Measurements from ENCODE around the gene ARHGAP26.

The ARHGAP26 gene

DNA sequence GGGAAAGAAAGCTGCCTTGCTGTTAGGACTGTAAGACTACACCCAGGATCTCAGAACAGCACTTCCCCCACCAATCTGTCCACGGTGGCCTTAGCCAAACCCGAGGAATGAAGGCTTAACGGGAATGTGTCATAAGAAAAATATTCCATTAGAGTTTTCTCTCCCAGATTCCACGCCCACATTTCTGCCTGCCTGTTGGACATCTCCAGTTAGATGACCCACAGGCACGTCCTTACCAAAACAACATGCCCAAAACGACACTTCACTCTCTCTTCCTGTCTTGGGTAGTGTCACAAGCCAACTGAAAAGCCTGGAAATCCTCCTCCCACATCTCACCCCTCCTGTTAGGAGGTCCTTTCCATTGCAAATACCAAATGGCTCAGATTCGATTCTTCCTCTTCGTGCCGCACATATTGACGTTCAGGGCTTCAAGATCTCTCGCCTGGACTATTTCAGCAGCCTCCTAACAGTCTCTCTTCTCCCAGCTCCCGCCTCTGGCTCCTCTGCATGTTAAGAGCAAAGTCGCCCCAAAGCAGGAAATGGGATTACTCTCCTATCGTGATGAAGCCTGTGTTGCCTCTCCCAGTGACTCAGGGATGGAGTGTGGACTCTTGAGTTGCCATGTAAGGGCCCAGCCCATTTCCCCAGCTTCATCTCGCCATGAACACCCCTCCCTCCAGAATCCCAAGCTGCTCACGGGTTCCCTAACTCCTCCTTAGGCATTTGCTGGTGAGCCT is 474.0 kb downstream of the ARHGAP26 start:
- peak overlapping the region in 1 of 2 donors; percentile 24 for H3K4me3 ChIP-seq (ENCODE audit: low read depth in 1 of 2, low read length in 2 of 2)
- no peak overlapping the region for H3K9ac ChIP-seq (ENCODE audit: low read depth in 1 of 2, low read length in 2 of 2)
- H3K27ac ChIP-seq (ENCODE audit: low read depth, low read length): peak overlapping the region; percentile 53
- no peaks in the 10 kb centered on the region for H3K9me3 ChIP-seq (ENCODE audit: control insufficient read depth in 1 of 2, low read length in 2 of 2)
- no peaks in the 10 kb centered on the region for H3K36me3 ChIP-seq (ENCODE audit: control insufficient read depth in 1 of 2, insufficient read depth in 2 of 2, low read length in 2 of 2)
- peaks cover 0 to 8% of the 10 kb centered on the region in 2 donors for H3K4me1 ChIP-seq (ENCODE audit: control insufficient read depth in 1 of 2, insufficient read depth in 2 of 2, low read length in 2 of 2)
- no peaks in the 10 kb centered on the region for H3K27me3 ChIP-seq (ENCODE audit: control insufficient read depth in 1 of 2, insufficient read depth in 2 of 2, low read length in 2 of 2)

DNA sequence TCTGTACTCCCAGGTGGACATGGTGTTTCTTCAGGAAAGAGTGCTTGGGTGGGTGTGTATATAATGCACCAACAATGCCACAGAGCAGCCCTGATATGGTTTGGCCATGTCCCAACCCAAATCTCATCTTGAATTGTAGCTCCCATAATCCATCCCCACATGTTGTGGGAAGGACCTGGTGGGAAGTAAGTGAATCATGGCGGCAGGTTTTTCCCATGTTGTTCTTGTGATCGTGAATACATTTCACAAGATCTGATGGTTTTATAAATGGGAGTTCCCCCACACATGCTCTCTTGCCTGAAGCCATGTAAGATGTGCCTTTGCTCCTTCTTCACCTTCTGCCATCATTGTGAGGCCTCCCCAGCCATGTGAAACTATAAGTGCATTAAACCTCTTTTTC is 474.8 kb downstream of the ARHGAP26 start:
- Histone ChIP-seq H3K9ac (ENCODE audit: low read depth in 1 of 2, low read length in 2 of 2) (no peak overlapping the region), H3K4me3 (ENCODE audit: low read depth in 1 of 2, low read length in 2 of 2) (no peak overlapping the region), H3K27me3 (ENCODE audit: control insufficient read depth in 1 of 2, insufficient read depth in 2 of 2, low read length in 2 of 2) (no peaks in the 10 kb centered on the region), H3K36me3 (ENCODE audit: control insufficient read depth in 1 of 2, insufficient read depth in 2 of 2, low read length in 2 of 2) (no peaks in the 10 kb centered on the region), H3K9me3 (ENCODE audit: control insufficient read depth in 1 of 2, low read length in 2 of 2) (no peaks in the 10 kb centered on the region), H3K4me1 (ENCODE audit: control insufficient read depth in 1 of 2, insufficient read depth in 2 of 2, low read length in 2 of 2) (peaks cover 0 to 16% of the 10 kb centered on the region in 2 donors), H3K27ac (ENCODE audit: low read depth, low read length) (no peak overlapping the region)

DNA sequence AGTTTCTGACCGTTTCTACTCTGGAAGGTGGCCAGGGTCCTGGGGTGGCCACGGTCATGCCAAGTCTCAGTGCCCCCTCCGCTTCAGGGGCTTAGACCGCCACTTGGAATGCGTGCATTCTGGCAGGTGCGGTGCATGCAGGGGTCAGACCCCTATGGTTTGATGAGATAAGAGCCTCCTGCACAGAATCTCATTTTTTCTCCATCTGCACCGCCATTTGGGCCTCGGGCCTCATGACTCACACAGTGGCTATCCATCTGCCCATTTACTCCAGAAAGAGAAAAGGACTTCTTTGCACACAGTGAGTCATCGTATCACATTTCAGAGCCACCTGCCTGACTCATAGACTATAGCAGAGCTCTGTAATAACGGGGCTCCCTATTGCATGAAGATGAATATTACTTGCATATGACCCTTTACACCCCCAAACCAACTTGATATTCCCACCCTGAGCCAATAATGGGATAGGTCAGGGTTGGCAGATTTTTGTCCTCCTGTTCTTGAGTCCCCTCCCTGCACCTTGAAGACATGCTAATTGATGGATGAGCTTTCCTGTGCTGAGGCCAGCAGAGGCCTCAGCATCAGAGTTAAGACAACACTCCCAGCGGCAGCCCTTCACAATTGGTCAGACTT is 475.9 kb downstream of the ARHGAP26 start:
- Histone ChIP-seq H3K4me3 (ENCODE audit: low read depth in 1 of 2, low read length in 2 of 2) (no peak overlapping the region), H3K4me1 (ENCODE audit: control insufficient read depth in 1 of 2, insufficient read depth in 2 of 2, low read length in 2 of 2) (peaks cover 2 to 22% of the 10 kb centered on the region in 2 donors), H3K27me3 (ENCODE audit: control insufficient read depth in 1 of 2, insufficient read depth in 2 of 2, low read length in 2 of 2) (no peaks in the 10 kb centered on the region), H3K27ac (ENCODE audit: low read depth, low read length) (no peak overlapping the region), H3K9ac (ENCODE audit: low read depth in 1 of 2, low read length in 2 of 2) (no peak overlapping the region), H3K36me3 (ENCODE audit: control insufficient read depth in 1 of 2, insufficient read depth in 2 of 2, low read length in 2 of 2) (no peaks in the 10 kb centered on the region), H3K9me3 (ENCODE audit: control insufficient read depth in 1 of 2, low read length in 2 of 2) (no peaks in the 10 kb centered on the region)

DNA sequence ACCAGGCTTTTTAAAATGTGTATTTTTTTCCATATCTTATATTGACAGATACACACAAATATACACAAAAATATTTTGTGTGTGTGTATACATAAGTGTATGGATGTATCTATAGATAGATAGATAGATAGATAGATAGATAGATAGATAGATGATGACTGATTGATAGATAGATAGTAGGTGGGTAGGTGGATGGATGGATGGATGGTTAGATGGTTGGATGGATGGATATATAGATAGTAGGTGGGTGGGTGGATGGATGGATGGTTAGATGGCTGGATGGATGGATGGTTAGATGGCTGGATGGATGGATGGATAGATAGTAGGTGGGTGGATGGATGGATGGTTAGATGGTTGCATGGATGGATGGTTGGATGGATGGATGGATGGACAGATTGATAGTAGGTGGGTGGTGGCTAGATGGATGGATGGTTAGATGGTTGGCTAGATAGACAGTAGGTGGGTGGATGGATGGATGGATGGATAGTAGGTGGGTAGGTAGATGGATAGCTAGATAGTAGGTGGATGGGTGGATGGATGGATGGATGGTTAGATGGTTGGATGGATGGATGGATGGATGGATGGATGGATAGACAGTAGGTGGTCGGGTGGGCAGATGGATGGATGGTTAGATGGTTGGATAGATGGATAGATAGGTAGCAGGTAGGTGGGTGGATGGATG is 477.1 kb downstream of the ARHGAP26 start:
- Histone ChIP-seq H3K4me3 (ENCODE audit: low read depth in 1 of 2, low read length in 2 of 2) (no peak overlapping the region), H3K9me3 (ENCODE audit: control insufficient read depth in 1 of 2, low read length in 2 of 2) (no peaks in the 10 kb centered on the region), H3K9ac (ENCODE audit: low read depth in 1 of 2, low read length in 2 of 2) (no peak overlapping the region), H3K36me3 (ENCODE audit: control insufficient read depth in 1 of 2, insufficient read depth in 2 of 2, low read length in 2 of 2) (no peaks in the 10 kb centered on the region), H3K27me3 (ENCODE audit: control insufficient read depth in 1 of 2, insufficient read depth in 2 of 2, low read length in 2 of 2) (no peaks in the 10 kb centered on the region), H3K27ac (ENCODE audit: low read depth, low read length) (no peak overlapping the region), H3K4me1 (ENCODE audit: control insufficient read depth in 1 of 2, insufficient read depth in 2 of 2, low read length in 2 of 2) (peaks cover 8 to 31% of the 10 kb centered on the region in 2 donors)

DNA sequence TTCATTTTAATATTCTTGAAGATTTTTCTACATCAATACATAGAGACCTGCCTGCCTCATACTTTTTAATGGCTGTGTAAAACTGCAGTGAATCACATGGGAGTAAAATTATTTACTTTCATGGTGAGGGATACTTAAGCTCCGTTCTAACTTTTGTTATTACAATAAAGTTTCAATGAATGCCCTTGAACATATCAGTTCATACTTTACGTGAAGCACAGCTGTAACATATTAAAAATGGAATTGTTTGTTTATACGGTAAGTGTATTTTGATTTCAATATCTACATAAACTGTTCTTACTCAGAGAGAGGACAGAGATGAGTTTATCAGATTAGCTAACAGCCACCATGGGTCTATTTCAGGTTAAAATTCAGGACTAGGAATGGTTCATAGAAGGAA is 478.2 kb downstream of the ARHGAP26 start:
- Histone ChIP-seq H3K4me3 (ENCODE audit: low read depth in 1 of 2, low read length in 2 of 2) (no peak overlapping the region), H3K27ac (ENCODE audit: low read depth, low read length) (no peak overlapping the region), H3K9ac (ENCODE audit: low read depth in 1 of 2, low read length in 2 of 2) (no peak overlapping the region), H3K27me3 (ENCODE audit: control insufficient read depth in 1 of 2, insufficient read depth in 2 of 2, low read length in 2 of 2) (no peaks in the 10 kb centered on the region), H3K36me3 (ENCODE audit: control insufficient read depth in 1 of 2, insufficient read depth in 2 of 2, low read length in 2 of 2) (no peaks in the 10 kb centered on the region), H3K4me1 (ENCODE audit: control insufficient read depth in 1 of 2, insufficient read depth in 2 of 2, low read length in 2 of 2) (peaks cover 8 to 31% of the 10 kb centered on the region in 2 donors), H3K9me3 (ENCODE audit: control insufficient read depth in 1 of 2, low read length in 2 of 2) (no peaks in the 10 kb centered on the region)

DNA sequence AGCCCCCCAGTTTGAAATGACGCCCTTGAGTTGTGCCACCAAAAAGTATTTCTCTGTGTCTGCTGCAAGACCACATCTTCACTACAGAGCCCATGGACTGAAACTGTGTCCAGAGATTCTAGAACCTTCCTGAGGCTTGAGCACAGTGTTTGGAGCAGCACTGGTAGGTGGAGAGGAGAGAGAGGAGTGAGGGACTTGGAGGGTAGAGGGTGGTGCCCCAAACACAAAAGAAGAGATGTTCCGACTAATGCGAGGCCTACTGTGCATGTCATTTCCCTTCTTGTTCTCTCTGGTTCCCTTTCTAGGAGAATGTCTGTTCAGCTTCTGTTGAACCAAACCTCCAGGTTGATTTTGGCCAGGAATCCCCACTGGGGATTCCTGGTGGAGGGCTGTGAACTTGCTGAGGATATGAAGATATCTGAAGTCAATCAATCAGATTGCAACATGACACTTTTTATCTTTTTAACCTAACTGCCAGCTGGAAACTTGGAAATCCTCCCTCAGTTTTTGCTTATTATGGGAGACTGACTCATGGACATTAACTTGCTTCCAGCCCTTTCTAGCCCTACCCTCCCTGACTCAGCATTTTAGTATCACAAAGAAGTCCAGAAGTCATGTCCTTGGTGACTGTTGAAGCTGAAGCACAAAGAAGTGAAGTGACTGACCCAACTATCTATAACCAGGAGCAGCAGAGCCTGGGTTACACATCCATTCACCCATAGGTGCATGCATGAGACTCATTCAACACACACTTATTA is 478.8 kb downstream of the ARHGAP26 start:
- Histone ChIP-seq H3K4me1 (ENCODE audit: control insufficient read depth in 1 of 2, insufficient read depth in 2 of 2, low read length in 2 of 2) (peaks cover 8 to 31% of the 10 kb centered on the region in 2 donors), H3K27ac (ENCODE audit: low read depth, low read length) (no peak overlapping the region), H3K36me3 (ENCODE audit: control insufficient read depth in 1 of 2, insufficient read depth in 2 of 2, low read length in 2 of 2) (no peaks in the 10 kb centered on the region), H3K27me3 (ENCODE audit: control insufficient read depth in 1 of 2, insufficient read depth in 2 of 2, low read length in 2 of 2) (no peaks in the 10 kb centered on the region), H3K9ac (ENCODE audit: low read depth in 1 of 2, low read length in 2 of 2) (no peak overlapping the region), H3K4me3 (ENCODE audit: low read depth in 1 of 2, low read length in 2 of 2) (no peak overlapping the region), H3K9me3 (ENCODE audit: control insufficient read depth in 1 of 2, low read length in 2 of 2) (no peaks in the 10 kb centered on the region)

DNA sequence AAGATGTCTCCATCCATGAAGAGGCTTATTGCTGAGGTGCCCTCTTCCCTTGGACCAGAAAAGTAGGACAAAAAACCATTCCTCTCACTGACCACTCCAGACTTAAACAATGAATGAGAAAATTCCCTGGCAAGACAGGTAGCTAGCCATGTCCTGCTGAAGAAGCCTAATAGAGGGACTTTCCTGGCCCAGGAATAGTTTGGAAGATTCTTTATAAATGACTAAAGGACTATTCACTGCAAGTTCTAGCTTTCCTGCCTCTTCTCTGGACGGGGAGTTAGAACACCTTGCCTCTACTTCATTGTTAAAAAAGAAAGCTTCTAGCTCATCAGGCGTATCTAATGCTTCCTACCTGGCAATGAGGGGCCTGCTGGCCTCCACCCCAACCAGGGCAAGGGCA is 479.7 kb downstream of the ARHGAP26 start:
- H3K4me3 ChIP-seq (ENCODE audit: low read depth in 1 of 2, low read length in 2 of 2): no peak overlapping the region
- H3K27ac ChIP-seq (ENCODE audit: low read depth, low read length): no peak overlapping the region
- H3K9ac ChIP-seq (ENCODE audit: low read depth in 1 of 2, low read length in 2 of 2): no peak overlapping the region
- H3K4me1 ChIP-seq (ENCODE audit: control insufficient read depth in 1 of 2, insufficient read depth in 2 of 2, low read length in 2 of 2): peaks cover 8 to 31% of the 10 kb centered on the region in 2 donors
- H3K27me3 ChIP-seq (ENCODE audit: control insufficient read depth in 1 of 2, insufficient read depth in 2 of 2, low read length in 2 of 2): no peaks in the 10 kb centered on the region
- no peaks in the 10 kb centered on the region for H3K36me3 ChIP-seq (ENCODE audit: control insufficient read depth in 1 of 2, insufficient read depth in 2 of 2, low read length in 2 of 2)
- no peaks in the 10 kb centered on the region for H3K9me3 ChIP-seq (ENCODE audit: control insufficient read depth in 1 of 2, low read length in 2 of 2)

DNA sequence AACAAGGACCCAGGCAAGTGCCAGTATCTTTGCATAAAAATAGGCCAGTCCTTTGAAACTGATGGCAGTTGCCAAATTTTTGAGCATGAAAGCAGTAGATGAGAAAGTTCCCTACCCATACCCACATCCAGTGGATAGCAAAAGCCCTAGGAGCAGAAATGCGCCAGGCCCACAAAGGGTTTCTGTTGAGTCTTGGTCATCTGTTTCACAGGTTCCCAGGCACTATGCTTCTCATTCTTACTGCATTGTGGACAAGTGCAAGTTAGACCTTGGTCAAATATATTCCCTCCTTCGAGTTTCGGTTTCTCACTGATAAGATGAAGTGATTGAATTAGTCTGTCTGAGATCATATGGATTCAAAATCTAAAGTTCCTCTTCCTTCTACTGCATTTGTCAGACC is 481.0 kb downstream of the ARHGAP26 start:
- Histone ChIP-seq H3K27ac (ENCODE audit: low read depth, low read length) (no peak overlapping the region), H3K9me3 (ENCODE audit: control insufficient read depth in 1 of 2, low read length in 2 of 2) (no peaks in the 10 kb centered on the region), H3K4me3 (ENCODE audit: low read depth in 1 of 2, low read length in 2 of 2) (peak overlapping the region in 1 of 2 donors; percentile 9), H3K27me3 (ENCODE audit: control insufficient read depth in 1 of 2, insufficient read depth in 2 of 2, low read length in 2 of 2) (no peaks in the 10 kb centered on the region), H3K9ac (ENCODE audit: low read depth in 1 of 2, low read length in 2 of 2) (no peak overlapping the region), H3K4me1 (ENCODE audit: control insufficient read depth in 1 of 2, insufficient read depth in 2 of 2, low read length in 2 of 2) (peaks cover 8 to 31% of the 10 kb centered on the region in 2 donors), H3K36me3 (ENCODE audit: control insufficient read depth in 1 of 2, insufficient read depth in 2 of 2, low read length in 2 of 2) (no peaks in the 10 kb centered on the region)

DNA sequence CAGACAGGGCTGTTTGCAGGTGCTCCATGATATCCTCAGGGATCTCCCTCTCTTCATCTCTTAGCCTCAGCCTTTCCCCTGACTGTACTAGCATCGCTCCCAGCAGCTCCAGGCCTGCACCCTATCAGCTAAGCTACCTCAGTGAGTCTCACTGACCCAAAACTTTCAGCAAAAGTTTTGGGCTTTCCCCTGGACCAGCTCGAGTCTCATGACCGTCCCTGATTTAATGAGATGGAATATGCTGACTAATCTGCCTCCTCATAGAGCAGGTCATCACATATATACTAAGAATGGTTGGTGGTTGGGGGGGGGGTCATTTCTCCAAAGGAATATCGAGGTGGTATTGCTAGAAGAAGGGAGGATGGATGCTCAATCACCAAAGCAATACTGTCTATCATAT is 481.8 kb downstream of the ARHGAP26 start:
- Histone ChIP-seq H3K4me3 (ENCODE audit: low read depth in 1 of 2, low read length in 2 of 2) (no peak overlapping the region), H3K27me3 (ENCODE audit: control insufficient read depth in 1 of 2, insufficient read depth in 2 of 2, low read length in 2 of 2) (no peaks in the 10 kb centered on the region), H3K36me3 (ENCODE audit: control insufficient read depth in 1 of 2, insufficient read depth in 2 of 2, low read length in 2 of 2) (no peaks in the 10 kb centered on the region), H3K9me3 (ENCODE audit: control insufficient read depth in 1 of 2, low read length in 2 of 2) (no peaks in the 10 kb centered on the region), H3K4me1 (ENCODE audit: control insufficient read depth in 1 of 2, insufficient read depth in 2 of 2, low read length in 2 of 2) (peaks cover 8 to 31% of the 10 kb centered on the region in 2 donors), H3K27ac (ENCODE audit: low read depth, low read length) (no peak overlapping the region), H3K9ac (ENCODE audit: low read depth in 1 of 2, low read length in 2 of 2) (no peak overlapping the region)

DNA sequence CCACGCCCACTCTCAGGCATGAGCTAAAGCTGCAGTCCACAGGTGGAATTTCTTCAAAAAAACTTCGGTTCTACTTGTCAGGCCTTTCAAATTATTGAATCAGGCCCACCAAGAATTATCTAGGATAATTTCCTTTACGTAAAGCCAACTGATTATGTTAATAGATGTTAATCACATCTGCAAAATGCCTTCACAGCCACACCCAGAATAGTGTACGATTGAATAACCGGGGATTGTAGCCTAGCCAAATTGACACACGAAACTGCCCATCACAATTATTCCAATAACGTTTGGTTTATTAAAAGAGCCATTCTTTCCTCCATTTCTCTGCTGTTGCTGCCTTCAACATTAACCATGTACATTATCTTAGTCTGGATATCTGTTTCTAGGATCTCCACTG is 484.6 kb downstream of the ARHGAP26 start:
- no peaks in the 10 kb centered on the region for H3K36me3 ChIP-seq (ENCODE audit: control insufficient read depth in 1 of 2, insufficient read depth in 2 of 2, low read length in 2 of 2)
- no peak overlapping the region for H3K4me3 ChIP-seq (ENCODE audit: low read depth in 1 of 2, low read length in 2 of 2)
- H3K9me3 ChIP-seq (ENCODE audit: control insufficient read depth in 1 of 2, low read length in 2 of 2): no peaks in the 10 kb centered on the region
- no peaks in the 10 kb centered on the region for H3K27me3 ChIP-seq (ENCODE audit: control insufficient read depth in 1 of 2, insufficient read depth in 2 of 2, low read length in 2 of 2)
- peaks cover 8 to 17% of the 10 kb centered on the region in 2 donors for H3K4me1 ChIP-seq (ENCODE audit: control insufficient read depth in 1 of 2, insufficient read depth in 2 of 2, low read length in 2 of 2)
- no peak overlapping the region for H3K27ac ChIP-seq (ENCODE audit: low read depth, low read length)
- no peak overlapping the region for H3K9ac ChIP-seq (ENCODE audit: low read depth in 1 of 2, low read length in 2 of 2)

Data from duodenal mucosa (tissue), 2 donors.